Tongue (tissue), 2 donors: Measurements from ENCODE around the gene PRSS27. TPM values are rescaled to one million over a fixed set of nuclear protein-coding genes. Genes with fewer than 3 reads are reported as not detected.
"Not testable (repeated sequence)": the region's sequence is repeated elsewhere in the genome, so short reads cannot be mapped to it uniquely, and the experiment has no call there.

Source experiments
- DNase-seq: peaks from one replicate; pipeline ENCODE4 v3.0.0-alpha.2; 2015
- total RNA-seq: library from RNA; depleted of rRNA; stranded (reverse); fragments of >200 nt; gene quantifications from one replicate; pipeline ENCODE4 v1.2.3, GENCODE V29; 2014

The PRSS27 gene
- total RNA-seq, 1 donor from 2014 or later: 3.5 TPM

DNA sequence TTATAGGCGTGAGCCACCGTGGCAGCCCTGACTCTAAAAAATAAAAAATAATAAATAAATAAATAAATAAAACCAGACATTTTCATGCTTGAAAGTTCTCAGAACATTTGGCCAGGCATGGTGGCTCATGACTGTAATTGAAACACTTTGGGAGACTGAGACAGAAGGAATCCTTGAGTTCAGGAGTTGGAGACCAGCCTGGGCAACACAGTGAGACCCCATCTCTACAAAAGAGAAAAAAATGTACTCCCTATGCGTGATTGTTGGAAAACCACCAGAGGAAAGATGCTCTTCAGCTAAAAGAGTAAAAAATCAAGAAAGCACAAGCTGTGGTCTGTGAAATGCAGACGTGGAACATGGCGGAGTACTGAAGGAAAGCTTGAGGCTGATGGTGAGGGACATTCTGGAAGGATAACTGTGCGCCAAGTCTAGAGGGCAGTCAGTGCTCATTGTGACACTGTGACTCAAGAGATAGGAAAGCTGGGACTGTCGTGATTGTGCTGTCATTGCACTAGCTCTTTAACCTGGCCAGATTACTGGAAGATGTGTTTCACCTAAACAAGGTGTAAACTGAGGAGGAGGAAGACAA lies 4.2 kb upstream of the PRSS27 start:
- no peak for DNase-seq

DNA sequence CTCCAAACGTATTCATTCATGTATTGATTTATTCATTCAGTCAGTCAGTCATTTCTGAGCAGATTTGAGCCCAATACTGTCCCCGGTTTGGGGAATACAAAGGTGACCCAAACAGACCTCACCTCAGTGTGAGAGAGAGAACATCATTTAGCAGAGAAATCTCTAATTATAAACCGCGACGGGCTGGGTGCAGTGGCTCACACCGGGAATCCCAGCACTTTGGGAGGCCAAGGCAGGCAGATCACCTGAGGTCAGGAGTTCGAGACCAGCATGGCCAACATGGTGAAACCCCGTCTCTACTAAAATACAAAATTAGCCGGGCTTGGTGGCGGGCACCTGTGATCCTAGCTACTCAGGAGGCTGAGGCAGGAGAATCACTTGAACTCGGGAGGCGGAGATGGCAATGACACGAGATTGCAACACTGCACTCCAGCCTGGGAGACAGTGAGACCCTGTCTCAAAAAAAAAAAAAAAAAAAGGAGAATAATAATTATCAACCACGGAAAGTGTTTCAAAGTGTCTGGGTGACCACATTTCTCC lies 1.7 kb upstream of the PRSS27 start:
- not testable (repeated sequence) for DNase-seq

DNA sequence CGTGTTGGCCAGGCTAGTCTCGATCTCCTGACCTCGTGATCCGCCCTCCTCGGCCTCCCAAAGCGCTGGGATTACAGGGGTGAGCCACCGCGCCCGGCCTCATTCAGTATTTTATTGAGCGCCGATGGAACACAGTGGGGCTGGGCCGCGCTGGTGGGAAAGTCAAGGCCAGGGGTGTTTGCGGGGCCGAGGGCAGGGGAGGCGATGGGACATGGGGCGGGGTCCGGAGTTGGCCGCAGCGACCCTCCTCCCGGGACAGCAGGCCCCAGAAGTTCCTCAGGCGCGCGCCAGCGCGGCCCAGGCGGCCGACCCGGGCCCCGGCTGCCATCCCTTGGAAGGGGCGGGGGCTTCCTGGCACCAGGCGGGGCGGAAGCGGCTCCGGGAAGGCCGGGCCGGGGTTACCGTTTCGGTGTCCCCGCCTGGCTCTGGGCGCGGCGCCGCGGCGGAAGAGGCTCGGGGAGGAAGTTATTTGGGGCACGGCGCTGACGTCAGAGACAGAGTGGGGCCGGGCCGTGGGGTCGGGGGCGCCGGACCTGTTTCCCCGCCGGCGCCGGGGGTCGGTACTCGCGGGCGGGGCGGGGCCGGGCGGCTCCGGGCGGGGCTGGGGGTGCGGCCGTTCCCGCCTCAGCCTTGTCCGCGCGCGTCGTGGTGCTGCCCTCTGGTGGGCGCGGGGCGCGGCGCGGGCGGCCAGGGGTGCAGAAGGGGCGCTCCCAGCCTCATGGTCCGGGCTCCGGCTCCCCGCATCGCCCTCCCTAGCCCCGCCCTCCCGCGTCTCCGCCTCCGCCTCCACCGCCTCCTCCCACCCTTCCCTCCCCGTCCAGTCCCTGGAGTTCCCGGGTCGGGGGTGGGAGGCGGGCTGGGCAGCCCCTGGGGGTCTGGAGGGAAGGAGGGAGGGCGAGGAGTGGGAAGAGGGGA lies 952 bp upstream of the PRSS27 start:
- DNase-seq: peak; percentile 91

GRCh38 chr16:2719328-2720063 lies 528 bp downstream of the PRSS27 start:
- DNase-seq: no peak

- DNase-seq: no peak
Observed at GRCh38 chr16:2717383-2718263, 2.4 kb downstream of the PRSS27 start.

GRCh38 chr16:2716948-2717347 lies 3.1 kb downstream of the PRSS27 start:
- DNase-seq: no peak

DNA sequence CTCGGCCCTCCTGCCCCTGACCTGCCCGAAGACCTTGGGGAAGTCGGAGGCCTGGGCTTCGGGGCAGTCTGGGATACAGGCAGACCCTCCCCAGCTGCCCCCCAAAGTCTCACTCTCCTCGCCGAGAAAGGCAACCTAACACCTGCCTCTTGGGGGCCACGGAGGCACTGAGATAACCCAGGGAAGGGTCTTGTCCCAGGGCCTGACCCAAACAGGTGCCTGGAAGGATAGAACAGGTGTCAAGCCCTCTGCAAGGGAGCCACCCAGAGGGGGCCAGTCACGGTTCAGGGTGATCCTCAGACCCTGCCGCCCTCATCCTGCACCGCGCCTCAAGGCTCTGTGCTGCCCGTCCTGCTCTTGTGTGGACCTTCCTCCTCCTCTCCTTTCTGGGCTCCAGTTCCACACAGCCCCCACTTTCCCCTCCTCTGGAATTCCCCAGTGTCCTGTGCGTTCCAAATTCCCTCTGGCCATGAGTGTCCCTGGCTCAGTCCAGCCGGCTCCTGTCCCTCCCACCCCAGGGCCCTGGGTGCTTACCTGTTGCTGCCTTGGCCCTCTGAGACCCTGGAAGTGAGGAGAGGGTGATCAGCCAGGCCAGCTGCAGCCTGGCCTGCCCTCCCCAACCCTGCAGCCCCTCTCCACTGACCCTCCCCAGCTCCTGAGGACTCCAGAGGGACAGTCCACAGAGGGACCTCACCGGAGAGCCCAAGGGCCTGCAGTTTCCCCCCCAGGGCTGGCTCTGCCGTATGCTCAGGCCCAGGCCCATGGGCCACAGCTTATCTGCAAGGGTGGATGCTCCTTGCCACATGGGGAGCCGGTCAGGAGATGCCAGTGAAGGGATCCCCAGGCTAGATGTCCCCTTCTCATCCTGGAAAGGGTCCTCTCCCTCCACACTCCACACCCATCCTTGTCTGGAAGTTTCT lies 3.8 kb downstream of the PRSS27 start:
- DNase-seq: no peak

DNA sequence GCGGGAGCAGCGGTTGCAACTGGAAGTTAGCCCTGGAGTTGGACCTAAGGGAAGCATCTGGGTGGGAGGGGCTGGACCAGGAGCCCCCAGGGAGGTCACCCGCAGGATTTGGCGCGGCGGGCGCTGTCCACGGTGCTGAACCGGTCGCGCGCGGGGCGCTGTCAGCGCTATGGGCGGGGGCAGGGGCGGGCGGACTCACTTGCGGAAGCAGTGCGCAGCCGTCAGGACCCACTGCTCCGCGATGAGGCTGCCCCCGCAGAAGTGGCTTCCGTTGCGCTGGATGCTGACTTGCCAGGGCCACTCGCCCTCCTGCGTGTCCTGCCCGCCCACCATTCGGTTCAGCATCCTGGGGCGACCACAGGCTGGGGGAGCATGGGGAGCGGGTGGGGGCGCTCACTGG lies 4.5 kb downstream of the PRSS27 start:
- peak; percentile 66 for DNase-seq

DNA sequence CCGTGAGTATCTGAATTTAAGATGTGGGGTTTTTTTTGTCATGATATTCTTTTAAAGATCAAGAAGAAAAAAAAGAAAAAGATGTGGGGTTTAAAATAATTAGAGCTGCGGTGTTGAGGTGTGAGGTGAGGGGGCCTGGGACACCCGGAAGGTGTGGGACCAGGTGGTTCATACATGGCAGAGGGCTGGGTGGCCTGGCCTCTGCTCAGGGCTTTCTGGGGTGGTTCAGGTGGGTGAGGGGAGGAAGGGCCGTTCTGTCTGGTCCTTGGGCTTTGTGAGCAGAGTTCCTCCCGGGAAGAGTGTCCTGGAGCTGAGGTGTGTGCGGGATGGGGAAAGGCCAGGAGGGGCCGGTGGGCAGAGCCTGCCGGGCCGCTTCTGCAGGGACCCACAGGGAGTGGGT lies 5.0 kb downstream of the PRSS27 start:
- DNase-seq: no peak

- DNase-seq: no peak
Observed at GRCh38 chr16:2713985-2714774, 5.8 kb downstream of the PRSS27 start.

DNA sequence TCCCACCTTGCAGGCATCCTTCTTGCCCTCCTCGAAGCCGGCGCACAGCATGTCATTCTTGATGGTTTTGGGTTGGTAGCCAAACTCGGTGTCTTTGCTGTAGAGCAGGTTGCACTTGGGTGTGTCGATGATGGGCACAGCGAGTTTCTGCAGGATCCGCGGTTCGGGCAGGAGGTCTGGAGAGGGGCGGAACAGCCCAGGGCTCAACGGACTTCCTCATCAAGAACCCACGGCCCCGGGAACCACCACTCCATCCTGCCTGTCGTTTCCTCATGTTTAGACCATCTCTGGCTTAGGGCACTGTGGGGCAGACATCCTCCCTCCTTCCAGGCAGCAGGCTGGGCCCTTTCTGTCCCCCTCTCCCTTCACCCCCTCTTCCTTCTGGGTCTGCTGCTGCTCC lies 6.5 kb downstream of the PRSS27 start:
- no peak for DNase-seq

DNA sequence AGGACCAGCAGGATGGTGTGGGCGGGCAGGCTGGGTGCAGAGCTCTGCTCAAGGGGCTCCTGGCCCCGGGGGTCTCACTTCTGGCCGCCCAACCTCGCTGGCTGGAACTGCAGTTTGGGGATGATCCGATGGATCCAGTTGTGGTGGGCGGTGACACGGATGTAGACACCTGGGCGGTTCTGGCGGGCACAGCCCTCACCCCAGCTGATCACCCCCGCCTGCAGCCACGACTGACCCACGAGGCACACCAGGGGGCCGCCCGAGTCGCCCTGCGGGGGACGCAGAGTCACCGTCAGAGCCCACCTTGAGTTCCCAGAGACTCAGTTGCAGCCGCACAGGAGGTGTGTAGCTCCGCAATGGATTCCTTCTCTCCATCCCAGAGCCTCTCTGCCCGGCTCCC lies 7.5 kb downstream of the PRSS27 start:
- no peak for DNase-seq

- no peak for DNase-seq
Observed at GRCh38 chr16:2712063-2712441, 8.0 kb downstream of the PRSS27 start.

DNA sequence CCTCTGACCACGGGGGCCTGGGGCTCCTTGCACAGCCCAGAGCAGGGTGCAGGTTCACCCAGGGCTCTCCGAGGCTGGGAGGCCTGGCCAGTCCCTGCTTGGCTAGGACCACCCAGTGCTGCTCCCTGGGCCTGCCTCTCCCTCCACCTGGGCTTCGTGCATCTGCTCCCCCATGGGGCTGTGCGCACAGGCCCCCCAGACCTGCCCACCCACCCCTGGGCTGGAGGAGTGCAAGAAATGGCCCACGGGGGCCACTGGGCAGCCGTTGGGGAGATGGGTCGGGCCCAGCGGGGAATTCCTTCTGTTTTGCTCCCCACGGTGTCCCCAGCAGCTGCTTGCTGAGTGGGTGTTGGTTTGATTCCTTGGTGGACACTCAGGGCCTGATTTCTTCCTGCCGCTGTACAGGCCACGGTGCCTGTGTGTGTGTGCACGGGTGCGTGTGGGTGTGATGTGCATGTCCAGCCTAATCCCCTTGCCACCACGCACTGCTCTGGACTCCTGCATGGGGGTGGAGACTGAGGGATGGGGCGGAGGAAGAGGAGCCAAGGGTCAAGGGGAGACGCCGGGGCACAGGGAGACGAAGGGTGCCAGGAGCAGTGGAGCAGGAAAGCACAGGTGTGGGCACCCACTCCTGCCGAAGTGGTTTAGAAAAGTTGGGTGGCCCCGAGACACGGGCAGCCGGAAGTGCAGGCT lies 8.5 kb downstream of the PRSS27 start:
- DNase-seq: no peak

- no peak for DNase-seq
Observed at GRCh38 chr16:2710711-2711231, 9.3 kb downstream of the PRSS27 start.

DNA sequence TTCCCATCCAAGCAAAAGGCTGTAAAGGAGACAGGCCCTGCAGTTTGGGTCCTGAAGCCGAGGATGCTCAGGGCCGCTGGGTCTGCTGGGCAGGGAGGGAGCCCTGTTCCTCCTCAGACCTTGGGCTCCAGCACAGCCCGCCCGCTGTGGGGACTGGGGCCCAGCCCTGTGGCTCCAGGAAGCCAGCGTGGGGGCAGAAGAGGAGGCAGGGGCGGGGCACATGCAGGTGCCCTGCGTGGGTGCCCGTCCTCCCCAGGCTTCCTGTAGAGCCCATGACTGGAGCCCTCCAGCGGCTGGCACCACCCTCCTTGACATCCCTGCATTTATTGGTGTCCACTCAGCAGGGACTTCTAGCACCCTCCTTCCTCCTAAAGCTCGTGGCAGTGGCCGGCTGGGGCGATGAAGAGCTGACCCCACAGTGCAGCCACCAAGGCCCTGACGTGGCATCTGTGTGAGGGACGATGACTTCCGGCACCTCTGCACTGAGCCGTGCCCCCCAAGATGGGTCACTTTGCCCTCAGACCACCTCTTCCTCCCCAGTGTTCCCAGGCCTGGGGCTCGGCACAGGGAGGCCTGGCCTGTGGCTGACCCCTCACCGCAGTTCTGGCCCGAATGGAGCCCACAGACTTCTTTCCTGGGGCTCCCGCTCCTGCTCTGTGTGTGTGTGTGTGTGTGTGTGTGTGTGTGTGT lies 9.9 kb downstream of the PRSS27 start:
- no peak for DNase-seq

GRCh38 chr16:2709588-2709984 lies 10.4 kb downstream of the PRSS27 start:
- DNase-seq: no peak

DNA sequence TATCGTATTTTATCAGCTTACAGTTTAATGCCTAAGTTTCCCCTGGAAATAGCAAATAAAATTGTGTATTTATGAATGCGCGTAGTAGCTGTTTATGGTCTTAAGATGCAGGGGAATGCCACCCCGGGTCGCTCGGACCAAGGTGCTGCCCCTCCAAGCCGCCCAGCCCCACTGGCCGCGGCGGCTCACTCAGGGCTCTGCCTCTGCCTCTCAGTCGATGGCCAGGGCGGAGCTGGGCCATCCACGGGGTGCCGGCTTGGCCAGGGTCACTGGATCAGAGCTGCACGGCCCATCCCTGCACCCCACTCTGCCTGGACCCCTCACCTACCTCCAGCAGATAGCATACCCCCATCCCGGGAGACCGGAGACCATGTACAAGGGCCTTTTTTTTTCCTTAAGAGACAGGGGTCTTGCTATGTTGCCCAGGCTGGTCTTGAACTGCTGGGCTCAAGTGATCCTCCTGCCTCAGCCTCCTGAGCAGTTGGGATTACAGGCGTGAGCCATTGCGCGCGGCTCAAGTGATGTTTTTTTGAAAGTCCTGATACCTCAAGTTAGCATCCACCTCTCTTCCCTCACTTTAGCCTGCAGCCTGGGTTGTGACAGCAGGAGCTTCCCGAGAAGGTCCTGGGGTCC lies 11.0 kb downstream of the PRSS27 start:
- DNase-seq: no peak
